GM18502 (cell line): ENCODE measurements around the gene GABRA4.
A peak's percentile ranks its signal among the peaks of the same experiment; 100 is the strongest.

ENCODE experiments used
- ATAC-seq: cut with Tn5 transposase; IDR thresholded peaks from one replicate; pipeline ENCODE4 v1.9.1; 2021; ENCODE audit warnings: mild to moderate bottlenecking; ENCODE audit not compliant: unreplicated experiment, poor library complexity

Gene GABRA4

GRCh38 chr4:46980851-46981250 is 12.5 kb downstream of the GABRA4 start:
- ATAC-seq, result no peak

DNA sequence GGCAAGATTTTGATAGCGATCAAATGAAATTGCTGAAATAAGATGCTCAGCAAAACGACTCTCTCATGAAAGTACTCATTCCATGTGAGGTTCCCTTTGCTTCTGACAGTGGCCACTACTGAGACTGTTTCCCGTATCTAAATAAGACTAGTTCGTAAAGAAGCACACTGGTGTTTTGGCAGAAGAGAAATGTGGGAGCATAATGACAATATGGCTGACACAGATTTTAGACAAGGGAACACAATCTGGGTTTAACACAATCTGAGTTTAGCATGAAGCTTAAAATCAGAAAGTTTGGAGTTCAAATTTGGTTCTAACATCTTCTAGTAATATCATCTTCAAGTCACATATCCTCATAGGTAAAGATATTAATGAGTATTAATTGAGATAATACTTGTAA is 13.7 kb downstream of the GABRA4 start:
- no peak for ATAC-seq

GRCh38 chr4:46979283-46979682 is 14.1 kb downstream of the GABRA4 start:
- no peak for ATAC-seq

DNA sequence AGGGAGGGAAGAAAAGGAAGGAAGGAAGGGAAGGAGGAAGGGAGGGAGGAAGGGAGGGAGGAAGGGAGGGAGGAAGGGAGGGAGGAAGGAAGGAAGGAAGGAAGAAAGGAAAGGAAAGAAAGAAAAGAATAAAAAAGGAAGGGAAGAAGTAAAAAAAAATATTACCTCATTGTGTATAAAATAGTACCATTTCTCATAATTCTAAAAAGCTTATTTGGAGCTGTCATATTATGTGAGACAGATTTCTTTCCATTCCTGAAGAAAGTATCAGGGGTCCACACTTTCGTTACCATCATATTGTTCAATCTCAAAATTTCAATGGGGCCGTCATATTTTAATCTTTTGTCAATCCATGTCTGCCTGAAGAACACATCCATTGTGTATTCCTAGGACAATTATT is 16.1 kb downstream of the GABRA4 start:
- ATAC-seq, result no peak

DNA sequence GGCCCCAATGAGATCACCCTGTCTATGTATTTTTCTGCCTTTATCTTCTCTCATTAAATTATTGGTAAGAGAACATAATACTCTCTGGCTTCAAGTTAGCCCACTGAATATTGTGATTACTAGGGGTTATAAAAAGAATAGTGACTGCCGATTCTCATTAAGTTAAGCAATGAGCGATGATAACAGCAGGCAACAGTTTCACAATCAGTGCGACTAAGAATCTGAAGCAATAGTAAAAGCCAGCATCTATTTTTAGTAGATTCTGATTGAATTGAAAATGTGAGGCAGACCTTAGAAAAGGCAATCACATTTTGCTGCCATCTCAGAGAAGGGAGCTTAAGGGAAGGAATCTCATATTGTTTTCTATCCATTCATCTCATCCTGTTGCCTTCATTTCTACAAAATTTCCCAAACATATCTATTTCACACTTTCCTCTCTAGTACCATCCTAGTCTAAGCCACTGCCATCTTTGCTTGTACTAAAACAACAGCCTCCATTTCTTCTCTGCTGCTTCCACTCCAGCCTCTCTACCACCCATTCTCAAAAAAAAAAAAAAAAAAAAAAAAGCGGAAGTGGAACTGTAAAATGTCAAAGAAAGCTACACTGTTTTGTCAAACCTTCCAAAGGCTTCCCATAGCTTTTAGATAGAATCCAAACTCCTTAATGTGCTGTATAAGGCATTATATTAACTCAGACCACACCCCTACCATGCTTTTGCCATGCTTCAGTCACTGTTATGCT is 17.4 kb downstream of the GABRA4 start:
- ATAC-seq, result peak; percentile 54

DNA sequence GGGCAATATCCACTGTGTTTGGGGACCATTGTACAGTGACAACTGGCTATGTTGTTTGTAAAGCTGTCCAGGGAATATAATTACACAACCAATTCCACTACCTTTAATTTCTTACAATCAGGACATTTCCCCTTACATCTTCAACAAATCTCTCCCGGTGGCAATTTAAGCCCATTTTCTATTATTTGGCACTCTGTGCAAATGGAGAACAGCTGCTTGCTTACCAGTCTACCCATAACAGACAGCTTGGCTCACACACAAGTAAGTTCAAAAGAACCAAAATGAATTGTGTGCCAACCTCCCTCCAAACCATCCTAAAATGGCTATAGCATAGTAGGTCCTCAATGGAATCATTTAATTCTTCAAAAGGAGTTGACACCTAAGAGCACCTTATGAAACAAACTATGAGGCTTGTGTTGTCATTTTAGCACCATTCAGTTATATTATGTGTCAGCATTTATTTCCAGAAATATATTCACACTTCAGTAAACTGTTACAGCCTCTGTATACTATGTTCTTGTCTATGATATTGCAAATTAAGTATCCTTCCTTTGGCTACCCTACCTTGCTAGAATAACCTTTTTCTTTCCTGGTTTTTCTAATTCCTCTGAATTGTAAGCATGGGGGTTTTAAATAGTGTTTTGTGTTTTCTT is 18.4 kb downstream of the GABRA4 start:
- no peak for ATAC-seq

- no peak for ATAC-seq
Measured at GRCh38 chr4:46968847-46969246, 24.5 kb downstream of the GABRA4 start.

DNA sequence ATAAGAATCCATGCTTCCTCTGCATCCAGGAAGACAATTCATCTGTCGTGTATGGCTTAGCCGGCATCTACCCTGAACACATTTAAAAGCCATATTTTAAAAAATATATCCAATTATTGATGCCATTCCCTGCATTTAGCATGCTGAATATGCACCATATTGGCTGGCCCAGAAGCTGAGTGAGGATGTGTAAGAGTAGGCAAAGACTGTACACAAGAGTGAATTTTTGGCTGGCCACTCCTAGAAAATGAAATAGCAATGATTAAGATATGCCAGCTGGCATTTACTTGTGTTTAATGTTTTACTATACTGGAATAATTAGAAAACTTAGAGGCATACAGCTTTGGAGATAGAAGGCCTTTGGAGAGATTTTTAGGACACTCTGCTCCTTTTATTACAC is 25.8 kb downstream of the GABRA4 start:
- ATAC-seq, result no peak

DNA sequence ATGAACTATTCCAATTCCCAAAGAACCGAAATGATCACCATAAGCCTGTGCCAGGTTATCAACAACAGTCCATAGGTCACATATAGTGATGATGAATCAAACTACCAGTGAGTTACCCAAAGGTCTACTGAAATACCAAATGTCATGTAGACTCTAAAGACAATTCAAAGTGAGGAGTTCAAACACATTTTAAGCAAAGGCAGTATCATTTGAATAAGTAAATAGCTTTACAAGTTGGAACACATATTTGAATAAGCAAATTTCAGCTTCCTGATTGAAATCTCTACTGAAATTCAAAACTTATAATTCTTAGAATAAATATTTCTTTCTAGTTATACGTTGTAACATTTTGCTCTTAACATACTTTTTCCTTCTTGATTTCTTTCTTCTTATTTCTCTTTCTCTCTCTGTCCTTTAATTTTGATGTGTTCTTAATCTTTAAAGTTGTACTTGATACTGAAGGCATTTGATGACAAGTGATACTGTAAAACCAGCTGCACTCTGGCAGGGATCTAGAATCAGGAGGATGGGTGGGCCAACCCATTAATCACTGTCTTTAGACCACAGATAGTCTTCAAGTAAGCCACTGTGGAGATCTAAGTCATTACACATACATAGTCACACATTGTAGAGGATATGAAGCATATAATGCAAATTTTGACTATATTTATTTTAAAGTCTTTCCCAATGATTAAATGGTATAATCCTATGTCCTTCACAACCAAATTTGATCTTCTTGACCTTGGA is 34.5 kb downstream of the GABRA4 start:
- no peak for ATAC-seq

GRCh38 chr4:46956451-46956850 is 36.9 kb downstream of the GABRA4 start:
- no peak for ATAC-seq

DNA sequence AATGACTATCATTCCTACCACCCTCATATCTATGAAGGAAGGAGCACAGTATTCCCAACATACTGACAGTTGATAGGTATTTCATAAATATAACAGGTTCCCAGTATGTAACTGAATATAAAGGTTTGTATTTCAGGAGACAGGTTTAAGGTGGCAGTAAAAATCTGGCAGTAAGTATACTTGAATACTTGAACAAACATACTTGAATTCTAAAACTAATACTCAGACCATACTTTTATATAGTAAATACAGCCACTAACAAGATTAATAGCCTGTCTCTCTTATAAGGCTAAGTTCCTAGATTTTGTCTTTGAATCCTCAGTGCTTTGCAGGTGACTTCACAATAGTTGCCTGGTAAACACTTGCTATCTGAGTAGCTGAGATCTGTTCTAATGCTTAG is 37.8 kb downstream of the GABRA4 start:
- no peak for ATAC-seq

GRCh38 chr4:46954643-46955042 is 38.7 kb downstream of the GABRA4 start:
- ATAC-seq, result no peak

- ATAC-seq, result no peak
Measured at GRCh38 chr4:46953564-46953963, 39.8 kb downstream of the GABRA4 start.

DNA sequence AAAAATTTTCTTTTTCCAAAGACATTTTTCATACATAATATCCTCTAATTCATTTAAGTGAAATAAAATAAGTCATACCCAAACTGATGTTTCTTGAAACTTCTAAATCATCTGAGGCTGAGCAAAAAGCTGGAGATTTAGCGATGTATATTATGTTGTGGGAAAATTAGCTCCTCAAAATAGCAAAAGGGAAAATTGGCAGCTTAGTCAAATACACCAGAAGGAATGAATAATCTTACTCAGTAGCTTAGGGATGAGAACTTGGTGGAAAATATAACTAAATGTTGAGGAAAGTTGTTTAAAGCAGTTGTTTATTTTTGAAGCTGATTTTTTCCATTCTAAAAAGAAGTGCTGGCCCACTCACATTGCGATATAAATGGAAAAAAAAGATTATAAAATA is 40.9 kb downstream of the GABRA4 start:
- no peak for ATAC-seq

DNA sequence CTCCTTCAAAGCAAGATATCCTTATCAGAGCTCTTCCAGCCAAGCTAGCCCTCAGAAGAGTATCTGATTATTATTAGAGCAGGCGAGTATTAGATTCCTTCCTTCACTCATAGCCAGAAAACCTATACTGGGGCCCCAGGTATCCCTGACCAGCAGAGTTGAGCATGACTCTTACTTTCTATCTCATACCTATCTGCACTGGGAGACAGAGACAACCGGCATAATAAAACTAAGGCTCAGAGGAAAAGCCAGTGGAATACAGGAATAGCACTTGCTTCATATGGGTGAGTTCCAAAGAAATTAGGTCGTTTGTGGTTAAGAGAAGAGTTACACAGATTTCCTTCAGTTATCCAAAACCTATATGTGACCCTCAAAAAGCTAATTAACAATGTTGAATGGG is 42.6 kb downstream of the GABRA4 start:
- no peak for ATAC-seq

DNA sequence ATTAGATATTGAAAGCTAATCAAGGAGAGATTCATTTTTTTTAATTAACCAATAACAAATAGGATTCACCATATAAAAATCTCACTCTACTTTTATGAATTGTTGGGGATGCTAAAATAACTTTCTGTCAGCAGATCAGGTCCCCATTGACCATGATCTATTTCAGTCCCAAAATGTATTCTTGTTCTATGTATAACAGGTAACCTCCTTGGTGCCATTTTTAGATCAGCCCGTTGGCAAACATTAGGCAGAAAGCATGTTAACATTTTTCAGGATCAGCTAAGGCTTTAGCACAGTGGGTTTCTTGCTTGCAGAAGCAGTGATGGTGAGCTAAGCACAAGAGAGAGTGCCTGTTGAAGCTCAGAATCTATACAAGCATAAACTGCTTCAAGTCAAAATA is 43.6 kb downstream of the GABRA4 start:
- no peak for ATAC-seq

- ATAC-seq, result no peak
Measured at GRCh38 chr4:46947541-46947940, 45.8 kb downstream of the GABRA4 start.

DNA sequence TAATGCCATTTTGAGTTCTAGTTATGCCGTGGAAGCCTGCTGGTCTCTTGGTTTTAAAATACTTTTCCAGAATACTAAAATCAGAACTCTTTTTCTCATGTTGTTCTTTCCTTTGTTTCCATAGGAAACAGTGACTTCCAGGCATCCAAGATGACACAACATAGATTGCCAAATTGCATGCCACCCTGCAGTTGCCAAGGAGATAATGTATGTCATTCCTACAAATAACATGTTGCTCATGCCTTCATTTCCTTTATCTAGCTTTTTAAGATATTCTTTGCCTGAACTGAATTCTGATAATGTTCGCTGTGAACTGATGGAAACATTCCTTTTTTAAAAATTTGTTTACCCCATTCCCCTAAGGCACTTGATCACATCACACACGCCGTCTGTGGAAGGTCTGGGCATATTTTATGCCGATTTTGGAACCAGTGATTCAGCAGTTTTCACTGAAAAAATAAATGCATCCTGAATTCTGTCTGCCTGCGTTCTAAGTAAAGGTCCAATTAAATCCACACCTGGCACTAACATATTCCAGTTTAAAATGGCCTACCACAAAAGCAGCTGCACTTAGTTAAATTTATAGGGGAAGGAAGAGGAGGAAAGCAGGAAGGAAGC is 46.4 kb downstream of the GABRA4 start:
- no peak for ATAC-seq

- ATAC-seq, result no peak
Measured at GRCh38 chr4:46945062-46945461, 48.3 kb downstream of the GABRA4 start.

DNA sequence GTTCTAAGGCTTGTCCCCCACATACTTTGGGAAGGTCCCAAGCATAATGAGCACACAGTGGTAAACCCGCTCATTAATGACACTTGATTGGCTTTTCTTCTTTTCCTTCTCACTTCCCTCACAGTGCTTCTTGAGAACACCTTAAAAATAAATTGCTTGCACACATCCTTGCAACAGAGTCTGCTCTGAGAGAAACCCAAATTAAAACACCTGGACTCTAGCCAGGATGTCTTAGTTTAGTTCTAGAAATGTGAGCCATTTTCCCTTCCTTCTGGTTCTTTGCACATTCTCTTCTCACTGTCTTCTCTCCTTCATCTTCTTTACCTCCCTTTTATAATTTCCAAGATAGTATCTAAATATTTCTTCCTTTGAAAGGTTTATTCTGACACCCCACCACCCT is 49.0 kb downstream of the GABRA4 start:
- ATAC-seq, result no peak

DNA sequence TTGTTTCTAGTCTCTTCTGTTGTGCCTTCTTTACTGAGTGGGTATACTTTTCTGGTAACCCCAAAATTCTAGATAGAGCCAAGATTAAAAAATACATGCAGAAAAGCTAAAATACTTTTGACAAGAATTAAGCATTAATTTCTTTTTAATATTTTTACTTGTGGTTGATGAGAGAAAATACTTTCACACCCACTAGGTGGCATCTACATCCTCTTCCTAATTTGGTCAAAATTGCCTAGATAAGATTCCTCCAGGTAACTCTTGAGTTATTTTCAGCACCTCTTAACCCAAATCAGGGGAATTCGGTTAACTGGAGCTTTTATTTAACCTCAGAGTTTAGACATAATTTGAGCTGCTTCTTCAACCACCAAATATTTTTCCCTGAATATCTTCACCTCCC is 55.9 kb downstream of the GABRA4 start:
- ATAC-seq, result no peak
